ENCODE measurements around the gene SPOUT1. TPM values are rescaled to one million over a fixed set of nuclear protein-coding genes. Genes with fewer than 3 reads are reported as not detected.

SPOUT1 gene
- total and polyA plus RNA-seq, 2 experiments from 2014 or later = 24.2 to 52.1 TPM

GRCh38 chr9:128818839-128819715 is 10.5 kb downstream of the SPOUT1 start:
- H3K4me3 ChIP-seq = peak overlapping the region; percentile 48
- H3K4me1 ChIP-seq (ENCODE audit: low read depth) = peaks cover 10% of the 10 kb centered on the region
- peak in 1 of 2 donors; percentile 65 for DNase-seq (ENCODE audit: low read depth in 1 of 2, low spot score in 1 of 2)
- no peaks in the 10 kb centered on the region for H3K27me3 ChIP-seq
- peaks cover 9% of the 10 kb centered on the region for H3K36me3 ChIP-seq
- peak overlapping the region; percentile 96 for H3K27ac ChIP-seq
- TF ChIP-seq, protein P1, sequence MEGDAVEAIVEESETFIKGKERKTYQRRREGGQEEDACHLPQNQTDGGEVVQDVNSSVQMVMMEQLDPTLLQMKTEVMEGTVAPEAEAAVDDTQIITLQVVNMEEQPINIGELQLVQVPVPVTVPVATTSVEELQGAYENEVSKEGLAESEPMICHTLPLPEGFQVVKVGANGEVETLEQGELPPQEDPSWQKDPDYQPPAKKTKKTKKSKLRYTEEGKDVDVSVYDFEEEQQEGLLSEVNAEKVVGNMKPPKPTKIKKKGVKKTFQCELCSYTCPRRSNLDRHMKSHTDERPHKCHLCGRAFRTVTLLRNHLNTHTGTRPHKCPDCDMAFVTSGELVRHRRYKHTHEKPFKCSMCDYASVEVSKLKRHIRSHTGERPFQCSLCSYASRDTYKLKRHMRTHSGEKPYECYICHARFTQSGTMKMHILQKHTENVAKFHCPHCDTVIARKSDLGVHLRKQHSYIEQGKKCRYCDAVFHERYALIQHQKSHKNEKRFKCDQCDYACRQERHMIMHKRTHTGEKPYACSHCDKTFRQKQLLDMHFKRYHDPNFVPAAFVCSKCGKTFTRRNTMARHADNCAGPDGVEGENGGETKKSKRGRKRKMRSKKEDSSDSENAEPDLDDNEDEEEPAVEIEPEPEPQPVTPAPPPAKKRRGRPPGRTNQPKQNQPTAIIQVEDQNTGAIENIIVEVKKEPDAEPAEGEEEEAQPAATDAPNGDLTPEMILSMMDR (IDR thresholded peaks at IDR 0.05; ENCODE audit: low read depth, low read length) = no peak
- no peaks in the 10 kb centered on the region for H3K9me3 ChIP-seq (ENCODE audit: low read depth)

DNA sequence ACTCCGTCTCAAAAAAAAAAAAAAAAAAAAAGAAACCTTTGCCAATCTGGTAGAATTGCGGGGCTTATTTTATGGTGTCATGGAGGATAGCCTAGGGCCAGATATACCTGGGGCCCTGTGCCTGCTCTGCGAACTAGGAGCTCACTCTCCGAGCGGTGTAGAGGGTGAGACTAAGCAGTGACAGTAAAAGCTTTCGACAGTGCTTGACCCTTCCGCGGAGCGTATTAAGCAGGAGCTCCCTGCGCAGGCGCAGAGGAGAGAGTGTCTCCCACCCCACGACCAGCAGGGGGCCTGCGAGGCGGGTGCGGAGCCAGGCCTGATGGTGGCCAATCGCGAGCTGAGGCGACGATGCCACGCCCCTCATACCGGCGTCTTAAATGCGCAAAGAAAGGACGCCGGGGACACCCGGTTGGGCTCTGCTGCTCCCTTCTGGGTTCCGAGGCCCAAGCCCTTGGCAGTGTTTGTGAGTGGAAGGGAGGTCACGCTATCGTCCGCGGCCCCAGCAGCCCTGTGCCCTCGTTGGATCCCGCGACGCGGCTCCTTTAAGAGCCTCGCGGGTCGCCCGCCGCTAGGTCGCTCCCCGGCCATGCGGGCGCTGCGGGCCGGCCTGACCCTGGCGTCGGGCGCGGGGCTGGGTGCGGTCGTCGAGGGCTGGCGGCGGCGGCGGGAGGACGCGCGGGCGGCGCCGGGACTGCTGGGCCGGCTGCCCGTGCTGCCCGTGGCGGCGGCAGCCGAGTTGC is 11.3 kb downstream of the SPOUT1 start, which contains the start of gene ENDOG:
ENDOG (plus strand) TSS at position 402 of the 740 bp plus-strand sequence; CDS start at position 587, 185 bp downstream.
- Histone ChIP-seq H3K27me3 (no peaks in the 10 kb centered on the region), H3K27ac (peak within 1 kb of the TSS; percentile 96), H3K36me3 (peaks cover 9% of the 10 kb centered on the region), H3K4me1 (ENCODE audit: low read depth) (peaks cover 10% of the 10 kb centered on the region), H3K4me3 (peak within 1 kb of the TSS; percentile 48), H3K9me3 (ENCODE audit: low read depth) (no peaks in the 10 kb centered on the region)
- TF ChIP-seq, protein P1 (IDR thresholded peaks at IDR 0.05; ENCODE audit: low read depth, low read length) = peak; percentile 98
- peak; percentile 98 to 99 for DNase-seq (ENCODE audit: low read depth in 1 of 2, low spot score in 1 of 2)

- no peak for DNase-seq (ENCODE audit: low read depth in 1 of 2, low spot score in 1 of 2)
- peak overlapping the region; percentile 64 for H3K27ac ChIP-seq
- H3K4me3 ChIP-seq = no peak overlapping the region
- H3K27me3 ChIP-seq = no peaks in the 10 kb centered on the region
- TF ChIP-seq, protein P1 (IDR thresholded peaks at IDR 0.05; ENCODE audit: low read depth, low read length) = no peak
- peaks cover 15% of the 10 kb centered on the region for H3K36me3 ChIP-seq
- no peaks in the 10 kb centered on the region for H3K4me1 ChIP-seq (ENCODE audit: low read depth)
- no peaks in the 10 kb centered on the region for H3K9me3 ChIP-seq (ENCODE audit: low read depth)
Observed at GRCh38 chr9:128810873-128811272, 18.7 kb downstream of the SPOUT1 start.

GRCh38 chr9:128809831-128810230 is 19.8 kb downstream of the SPOUT1 start:
- TF ChIP-seq, protein P1 (IDR thresholded peaks at IDR 0.05; ENCODE audit: low read depth, low read length) = no peak
- Histone ChIP-seq H3K27me3 (no peaks in the 10 kb centered on the region), H3K4me1 (ENCODE audit: low read depth) (no peaks in the 10 kb centered on the region), H3K27ac (peak overlapping the region; percentile 64), H3K36me3 (peaks cover 25% of the 10 kb centered on the region), H3K4me3 (no peak overlapping the region), H3K9me3 (ENCODE audit: low read depth) (no peaks in the 10 kb centered on the region)
- DNase-seq (ENCODE audit: low read depth in 1 of 2, low spot score in 1 of 2) = no peak

GRCh38 chr9:128809036-128809599 is 20.5 kb downstream of the SPOUT1 start:
- Histone ChIP-seq H3K27ac (peak overlapping the region; percentile 64), H3K9me3 (ENCODE audit: low read depth) (no peaks in the 10 kb centered on the region), H3K36me3 (peaks cover 27% of the 10 kb centered on the region), H3K27me3 (no peaks in the 10 kb centered on the region), H3K4me3 (no peak overlapping the region), H3K4me1 (ENCODE audit: low read depth) (no peaks in the 10 kb centered on the region)
- TF ChIP-seq, protein P1 (IDR thresholded peaks at IDR 0.05; ENCODE audit: low read depth, low read length) = no peak
- DNase-seq (ENCODE audit: low read depth in 1 of 2, low spot score in 1 of 2) = no peak
